ENCODE measurements around the gene SNX8. TPM values are rescaled to one million over a fixed set of nuclear protein-coding genes. Genes with fewer than 3 reads are reported as not detected.

The SNX8 gene
- total RNA-seq, 1 experiment from 2014 or later, result 86.6 TPM

DNA sequence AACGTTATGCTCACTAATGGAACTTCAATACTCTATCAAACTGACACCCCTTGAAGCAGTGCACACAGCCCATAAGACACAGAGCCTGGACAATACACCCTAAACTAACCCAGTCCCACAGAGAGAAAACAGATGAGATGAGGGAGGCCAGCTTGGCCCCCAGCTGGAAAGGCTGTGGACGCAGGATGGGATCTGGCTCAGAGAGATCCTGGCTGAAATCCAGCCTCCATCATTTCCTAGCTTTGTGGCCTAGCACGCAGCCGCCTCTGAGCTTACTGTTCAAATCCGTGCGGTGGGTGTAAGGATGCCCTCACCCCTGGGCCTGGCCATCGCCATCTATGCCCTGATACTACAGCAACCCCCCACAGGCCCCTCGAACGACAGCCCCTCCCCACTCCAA is 32.7 kb downstream of the SNX8 start:
- Mint-ChIP-seq H3K4me1 (ENCODE audit: low read depth, unreplicated experiment) (peaks cover 26% of the 10 kb centered on the region), H3K9me3 (ENCODE audit: unreplicated experiment) (no peaks in the 10 kb centered on the region), H3K27me3 (ENCODE audit: insufficient read depth, unreplicated experiment) (no peaks in the 10 kb centered on the region), H3K4me3 (ENCODE audit: unreplicated experiment) (no peak overlapping the region), H3K27ac (ENCODE audit: unreplicated experiment) (peak overlapping the region; percentile 67), H3K36me3 (ENCODE audit: insufficient read depth, unreplicated experiment) (peaks cover 5% of the 10 kb centered on the region)
- CTCF ChIA-PET, result no interaction called here
- intact Hi-C loops (cut with micrococcal nuclease; ENCODE audit: unreplicated experiment), result loop anchor here (1.0 kb wide), 1 partner anchor 33 kb away; the partner anchor contains the start of gene SNX8
- Histone ChIP-seq H3K36me3 (ENCODE audit: control insufficient read depth, insufficient read depth, low read length) (peaks cover 2% of the 10 kb centered on the region), H3K4me1 (peaks cover 45% of the 10 kb centered on the region), H3K9me3 (no peaks in the 10 kb centered on the region), H3K27me3 (replicated peaks; ENCODE audit: control insufficient read depth, insufficient read depth, low read length) (no peaks in the 10 kb centered on the region), H3K4me3 (ENCODE audit: low read depth, low read length) (no peak overlapping the region)
- no TSS peak for BruUV-seq (replicated peaks)
- DNase-seq, result no peak
- no peak for TF ChIP-seq CTCF (IDR thresholded peaks at IDR 0.05; ENCODE audit: insufficient read depth in 1 of 2, low read depth in 1 of 2, low read length in 1 of 2, severe bottlenecking in 1 of 2, unreplicated experiment in 1 of 2)
- POLR2A ChIA-PET, result no interaction called here

DNA sequence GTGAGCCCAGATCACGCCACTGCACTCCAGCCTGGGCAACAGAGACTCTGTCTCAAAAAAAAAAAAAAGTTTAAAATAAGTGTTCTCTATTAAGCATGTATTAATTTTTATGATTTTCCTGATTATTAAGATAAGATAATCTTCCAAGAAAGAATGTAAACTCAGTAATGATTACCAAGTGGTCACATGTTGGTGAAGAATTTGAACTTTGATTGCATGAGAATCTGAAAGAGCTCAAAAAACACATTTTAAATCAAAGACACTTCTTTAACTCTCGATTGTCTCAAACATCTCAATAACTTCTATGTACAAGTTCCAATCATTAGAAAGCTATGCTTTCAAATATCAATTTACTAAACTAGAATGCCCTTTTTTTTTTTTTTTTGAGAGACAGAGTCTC is 33.8 kb downstream of the SNX8 start:
- no peaks in the 10 kb centered on the region for H3K9me3 ChIP-seq
- Mint-ChIP-seq H3K4me1 (ENCODE audit: low read depth, unreplicated experiment) (peaks cover 26% of the 10 kb centered on the region), H3K27me3 (ENCODE audit: insufficient read depth, unreplicated experiment) (no peaks in the 10 kb centered on the region), H3K36me3 (ENCODE audit: insufficient read depth, unreplicated experiment) (peaks cover 5% of the 10 kb centered on the region), H3K27ac (ENCODE audit: unreplicated experiment) (peak overlapping the region; percentile 48), H3K4me3 (ENCODE audit: unreplicated experiment) (peak overlapping the region; percentile 17), H3K9me3 (ENCODE audit: unreplicated experiment) (no peaks in the 10 kb centered on the region)
- ChIA-PET CTCF (interaction anchor here (0.7 kb wide), 3 partner anchors 73 to 250 kb away, joined by 3 to 5 read pairs (median 4); no protein-coding TSS in a partner anchor), POLR2A (interaction anchor here (0.7 to 1.5 kb wide), 4 partner anchors 39 to 351 kb away, joined by 3 to 10 read pairs (median 4); partner anchors contain the start of genes MRM2 and NUDT1)
- intact Hi-C loops (cut with micrococcal nuclease; ENCODE audit: unreplicated experiment), result no loop called here
- no peak overlapping the region for H3K4me3 ChIP-seq (ENCODE audit: low read depth, low read length)
- peaks cover 45% of the 10 kb centered on the region for H3K4me1 ChIP-seq
- no peak for TF ChIP-seq CTCF (IDR thresholded peaks at IDR 0.05; ENCODE audit: insufficient read depth in 1 of 2, low read depth in 1 of 2, low read length in 1 of 2, severe bottlenecking in 1 of 2, unreplicated experiment in 1 of 2)
- H3K27me3 ChIP-seq (replicated peaks; ENCODE audit: control insufficient read depth, insufficient read depth, low read length), result no peaks in the 10 kb centered on the region
- no TSS peak for BruUV-seq (replicated peaks)
- H3K36me3 ChIP-seq (ENCODE audit: control insufficient read depth, insufficient read depth, low read length), result peaks cover 2% of the 10 kb centered on the region
- no peak for DNase-seq

DNA sequence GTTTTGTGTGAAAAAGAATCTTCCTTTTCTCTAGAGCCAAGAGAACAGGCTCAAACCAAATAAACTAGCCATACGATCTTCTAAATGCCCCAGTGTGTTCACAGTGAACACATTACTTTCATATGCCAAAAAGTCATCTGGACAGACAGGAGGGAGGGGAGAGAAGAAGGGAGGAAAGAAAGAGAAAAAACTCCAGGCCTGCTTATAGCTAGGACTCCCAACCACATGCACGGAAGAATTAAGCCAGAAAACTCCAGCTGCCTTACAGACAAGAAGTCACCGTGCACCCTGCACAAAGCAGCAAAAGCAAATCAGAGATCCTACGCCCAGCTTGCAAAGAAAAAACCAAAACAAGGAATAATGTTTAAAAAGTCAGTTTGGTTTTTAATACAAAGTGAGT is 34.3 kb downstream of the SNX8 start:
- H3K27me3 ChIP-seq (replicated peaks; ENCODE audit: control insufficient read depth, insufficient read depth, low read length), result no peaks in the 10 kb centered on the region
- H3K27me3 Mint-ChIP-seq (ENCODE audit: insufficient read depth, unreplicated experiment), result no peaks in the 10 kb centered on the region
- H3K9me3 ChIP-seq, result no peaks in the 10 kb centered on the region
- no peak for DNase-seq
- TF ChIP-seq CTCF (IDR thresholded peaks at IDR 0.05; ENCODE audit: insufficient read depth in 1 of 2, low read depth in 1 of 2, low read length in 1 of 2, severe bottlenecking in 1 of 2, unreplicated experiment in 1 of 2), result no peak
- no TSS peak for BruUV-seq (replicated peaks)
- peaks cover 5% of the 10 kb centered on the region for H3K36me3 Mint-ChIP-seq (ENCODE audit: insufficient read depth, unreplicated experiment)
- H3K36me3 ChIP-seq (ENCODE audit: control insufficient read depth, insufficient read depth, low read length), result peaks cover 2% of the 10 kb centered on the region
- peaks cover 45% of the 10 kb centered on the region for H3K4me1 ChIP-seq
- ChIA-PET CTCF (no interaction called here), POLR2A (interaction anchor here (0.6 to 1.5 kb wide), 3 partner anchors 38 to 74 kb away, joined by 3 to 6 read pairs (median 4); partner anchors contain the start of genes MRM2 and NUDT1)
- H3K9me3 Mint-ChIP-seq (ENCODE audit: unreplicated experiment), result no peaks in the 10 kb centered on the region
- intact Hi-C loops (cut with micrococcal nuclease; ENCODE audit: unreplicated experiment), result no loop called here
- H3K4me1 Mint-ChIP-seq (ENCODE audit: low read depth, unreplicated experiment), result peaks cover 26% of the 10 kb centered on the region
- peak overlapping the region; percentile 17 for H3K4me3 Mint-ChIP-seq (ENCODE audit: unreplicated experiment)
- no peak overlapping the region for H3K4me3 ChIP-seq (ENCODE audit: low read depth, low read length)
- H3K27ac Mint-ChIP-seq (ENCODE audit: unreplicated experiment), result peak overlapping the region; percentile 48
